Retinal pigment epithelial cell (primary cell): ENCODE measurements around the gene PPFIA4.
A peak's percentile ranks its signal among the peaks of the same experiment; 100 is the strongest.

Experiments used
- DNase-seq: peaks from one replicate; pipeline ENCODE4 v3.0.0-alpha.2; 2010; ENCODE audit warnings: low read depth
- H3K4me3 ChIP-seq: 2 replicates; pipeline ENCODE4 v1.5.1; 2011; ENCODE audit warnings: mild to moderate bottlenecking, low read length, control low read depth, moderate library complexity
- CTCF ChIP-seq: conservative IDR thresholded peaks from 2 replicates; pipeline ENCODE4 v1.5.1; 2011; ENCODE audit warnings: low read depth, low read length, control low read depth, inconsistent platforms

The PPFIA4 gene

GRCh38 chr1:203124011-203124410 is 97.7 kb downstream of the PPFIA4 start:
- no peak for DNase-seq
- TF ChIP-seq CTCF = no peak
- H3K4me3 ChIP-seq = no peak overlapping the region

GRCh38 chr1:203124546-203125317 is 98.4 kb downstream of the PPFIA4 start:
- H3K4me3 ChIP-seq = no peak overlapping the region
- no peak for DNase-seq
- TF ChIP-seq CTCF = no peak

- DNase-seq = no peak
- peak; percentile 69 for TF ChIP-seq CTCF
- H3K4me3 ChIP-seq = no peak overlapping the region
These were observed 100.0 kb downstream of the PPFIA4 start for GRCh38 chr1:203126151-203126865.

GRCh38 chr1:203126866-203127665 is 100.8 kb downstream of the PPFIA4 start:
- no peak for DNase-seq
- peak overlapping the region; percentile 55 for H3K4me3 ChIP-seq
- TF ChIP-seq CTCF = no peak

- TF ChIP-seq CTCF = peak; percentile 25
- H3K4me3 ChIP-seq = peak within 1 kb of the TSS; percentile 55
- no peak for DNase-seq
These were observed 101.6 kb downstream of the PPFIA4 start, which contains the start of gene ADORA1 for GRCh38 chr1:203127666-203128430. Gene ADORA1, plus strand, starts transcription at chr1:203127726. Its CDS starts 1,116 bp downstream, at chr1:203128842.

- H3K4me3 ChIP-seq = peak overlapping the region; percentile 55
- no peak for TF ChIP-seq CTCF
- no peak for DNase-seq
These were observed 102.1 kb downstream of the PPFIA4 start for GRCh38 chr1:203128431-203128715.
